Smooth muscle cell (in vitro differentiated cells): ENCODE measurements around the gene LYPD6. TPM values are rescaled to one million over a fixed set of nuclear protein-coding genes. Genes with fewer than 3 reads are reported as not detected.

Experiments used
- DNase-seq: peaks from one replicate; lab custom pipeline; 2025; ENCODE audit not compliant: unreplicated experiment; lab: John Stamatoyannopoulos, UW
- H2AFZ ChIP-seq: fragments of 200-600 bp; sonication (generic); 2 replicates; pipeline ENCODE4 v1.6.0; 2016; ENCODE audit warnings: antibody characterized with exemption, low read depth, mild to moderate bottlenecking
- H3F3A ChIP-seq: fragments of 200-600 bp; sonication (generic); 2 replicates; pipeline ENCODE4 v1.6.0; 2017; ENCODE audit warnings: antibody characterized with exemption, low read depth
- H3K27ac ChIP-seq: fragments of 200-600 bp; sonication (generic); 2 replicates; pipeline ENCODE4 v1.5.1; 2016; ENCODE audit warnings: low read depth, mild to moderate bottlenecking
- H3K27me3 ChIP-seq: fragments of 200-600 bp; sonication (generic); 2 replicates; pipeline ENCODE4 v1.6.1; 2016; ENCODE audit warnings: low read depth, mild to moderate bottlenecking
- H3K36me3 ChIP-seq: fragments of 200-600 bp; sonication (generic); 2 replicates; pipeline ENCODE4 v1.5.1; 2016; ENCODE audit warnings: low read depth
- H3K4me1 ChIP-seq: fragments of 200-600 bp; sonication (generic); 2 replicates; pipeline ENCODE4 v1.5.1; 2016; ENCODE audit warnings: low read depth
- H3K4me2 ChIP-seq: fragments of 200-600 bp; sonication (generic); 2 replicates; pipeline ENCODE4 v1.6.0; 2016; ENCODE audit warnings: mild to moderate bottlenecking
- H3K4me3 ChIP-seq: fragments of 200-600 bp; sonication (generic); 2 replicates; pipeline ENCODE4 v1.5.1; 2016; ENCODE audit warnings: mild to moderate bottlenecking
- H3K79me2 ChIP-seq: fragments of 200-600 bp; sonication (generic); 2 replicates; pipeline ENCODE4 v1.6.0; 2016; ENCODE audit warnings: low read depth, mild to moderate bottlenecking
- H3K9ac ChIP-seq: fragments of 200-600 bp; sonication (generic); 2 replicates; pipeline ENCODE4 v1.6.0; 2016; ENCODE audit warnings: low read depth
- H3K9me3 ChIP-seq: fragments of 200-600 bp; sonication (generic); replicated peaks from 2 replicates; pipeline ENCODE4 v1.5.1; 2016; ENCODE audit warnings: low read depth
- H4K20me1 ChIP-seq: fragments of 200-600 bp; sonication (generic); 2 replicates; pipeline ENCODE4 v1.6.0; 2016; ENCODE audit warnings: low read depth
- CTCF ChIP-seq: fragments of 200-600 bp; sonication (generic); IDR thresholded peaks from 2 replicates; pipeline ENCODE4 v1.5.1; 2017; ENCODE audit warnings: borderline replicate concordance, mild to moderate bottlenecking, antibody characterized with exemption; ENCODE audit not compliant: insufficient read depth, poor library complexity, severe bottlenecking
- WGBS: methylation state at CpG from one replicate; pipeline ENCODE4 v1.1.7; 2016; ENCODE audit warnings: low lambda C conversion rate; 5-methylcytosine and 5-hydroxymethylcytosine counted together
- polyA plus RNA-seq: library from polyadenylated mRNA; unstranded; fragments of >200 nt; fragmentation: Nextera tagmentation; extraction: Ambion mirVana; gene quantifications from 2 replicates; pipeline ENCODE4 v1.2.1, GENCODE V29; 2016
- total RNA-seq: library from RNA; depleted of rRNA; stranded (reverse); fragments of >200 nt; gene quantifications from 2 replicates; pipeline ENCODE4 v1.2.3, GENCODE V29; 2014

LYPD6 gene
- total and polyA plus RNA-seq, 2 experiments from 2014 or later: 1.6 to 9.8 TPM

DNA sequence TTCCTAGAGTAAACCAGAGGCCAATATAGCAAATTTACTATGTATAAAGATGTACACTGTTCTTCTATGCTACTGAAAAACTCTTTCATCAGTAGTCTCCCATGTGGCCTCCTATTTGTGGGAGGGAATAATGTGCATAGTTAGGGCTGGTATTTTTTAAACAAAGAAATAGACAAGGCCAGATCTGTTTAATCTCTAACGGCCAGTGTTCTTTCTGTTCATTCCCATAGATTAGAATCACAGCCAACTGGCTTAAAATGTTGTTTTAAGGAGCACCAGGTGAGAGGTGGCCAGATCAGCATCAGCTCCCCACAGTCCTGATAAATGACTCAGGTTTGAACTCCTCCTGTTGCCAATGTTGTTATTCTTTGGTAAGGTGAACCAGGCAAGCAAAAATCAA, 12.1 kb downstream of the LYPD6 start:
- WGBS: 46% methylated on average over 1 of the region's 1 CpG
- Histone ChIP-seq H3K9ac (no peak overlapping the region), H2AFZ (no peak overlapping the region), H3K79me2 (peaks cover 10% of the 10 kb centered on the region), H3K4me3 (no peak overlapping the region), H3K27me3 (peaks cover 29% of the 10 kb centered on the region), H3K9me3 (no peaks in the 10 kb centered on the region), H4K20me1 (no peaks in the 10 kb centered on the region), H3K36me3 (no peaks in the 10 kb centered on the region), H3K4me2 (no peak overlapping the region), H3K4me1 (no peaks in the 10 kb centered on the region), H3K27ac (no peak overlapping the region), H3F3A (no peaks in the 10 kb centered on the region)
- no peak for DNase-seq
- no peak for TF ChIP-seq CTCF

GRCh38 chr2:149344105-149344504, 13.7 kb downstream of the LYPD6 start:
- no peak for DNase-seq
- peaks cover 41% of the 10 kb centered on the region for H3K27me3 ChIP-seq
- no peaks in the 10 kb centered on the region for H3F3A ChIP-seq
- no peak overlapping the region for H3K4me2 ChIP-seq
- H3K79me2 ChIP-seq: peaks cover 10% of the 10 kb centered on the region
- no peak overlapping the region for H2AFZ ChIP-seq
- WGBS: 100% methylated on average over 2 of the region's 2 CpGs
- no peak overlapping the region for H3K9ac ChIP-seq
- H3K36me3 ChIP-seq: no peaks in the 10 kb centered on the region
- no peaks in the 10 kb centered on the region for H4K20me1 ChIP-seq
- H3K9me3 ChIP-seq: no peaks in the 10 kb centered on the region
- no peak overlapping the region for H3K27ac ChIP-seq
- H3K4me1 ChIP-seq: no peaks in the 10 kb centered on the region
- TF ChIP-seq CTCF: no peak
- no peak overlapping the region for H3K4me3 ChIP-seq

- WGBS: 13% methylated on average over 2 of the region's 2 CpGs
Measured at GRCh38 chr2:149346272-149346671, 15.9 kb downstream of the LYPD6 start.

More at GRCh38 chr2:149346272-149346671, 15.9 kb downstream of the LYPD6 start:
- Histone ChIP-seq H3K36me3 (no peaks in the 10 kb centered on the region), H3K4me1 (no peaks in the 10 kb centered on the region), H3K79me2 (peaks cover 8% of the 10 kb centered on the region), H3K9ac (no peak overlapping the region), H3K4me3 (no peak overlapping the region), H4K20me1 (no peaks in the 10 kb centered on the region), H3K27ac (no peak overlapping the region), H3K9me3 (no peaks in the 10 kb centered on the region), H3F3A (no peaks in the 10 kb centered on the region), H3K4me2 (no peak overlapping the region), H2AFZ (no peak overlapping the region), H3K27me3 (peaks cover 56% of the 10 kb centered on the region)
- no peak for DNase-seq
- TF ChIP-seq CTCF: no peak
